ENCODE data around the gene PLA2G2E. TPM values are rescaled to one million over a fixed set of nuclear protein-coding genes. Genes with fewer than 3 reads are reported as not detected.

Gene PLA2G2E
- total RNA-seq, 1 donor from 2014 or later: not detected

GRCh38 chr1:19942088-19942487 is 18.7 kb upstream of the PLA2G2E start:
- H3K9me3 Mint-ChIP-seq (ENCODE audit: unreplicated experiment): no peaks in the 10 kb centered on the region
- DNase-seq (ENCODE audit: extremely low spot score, unreplicated experiment): no peak
- peaks cover 7% of the 10 kb centered on the region for H3K27me3 Mint-ChIP-seq (ENCODE audit: unreplicated experiment)
- H3K4me1 Mint-ChIP-seq (ENCODE audit: unreplicated experiment): no peaks in the 10 kb centered on the region
- H3K36me3 Mint-ChIP-seq (ENCODE audit: unreplicated experiment): no peaks in the 10 kb centered on the region
- no peak overlapping the region for H3K27ac Mint-ChIP-seq (ENCODE audit: unreplicated experiment)
- no peak overlapping the region for H3K4me3 Mint-ChIP-seq (ENCODE audit: unreplicated experiment)
- TF ChIP-seq, protein P1, sequence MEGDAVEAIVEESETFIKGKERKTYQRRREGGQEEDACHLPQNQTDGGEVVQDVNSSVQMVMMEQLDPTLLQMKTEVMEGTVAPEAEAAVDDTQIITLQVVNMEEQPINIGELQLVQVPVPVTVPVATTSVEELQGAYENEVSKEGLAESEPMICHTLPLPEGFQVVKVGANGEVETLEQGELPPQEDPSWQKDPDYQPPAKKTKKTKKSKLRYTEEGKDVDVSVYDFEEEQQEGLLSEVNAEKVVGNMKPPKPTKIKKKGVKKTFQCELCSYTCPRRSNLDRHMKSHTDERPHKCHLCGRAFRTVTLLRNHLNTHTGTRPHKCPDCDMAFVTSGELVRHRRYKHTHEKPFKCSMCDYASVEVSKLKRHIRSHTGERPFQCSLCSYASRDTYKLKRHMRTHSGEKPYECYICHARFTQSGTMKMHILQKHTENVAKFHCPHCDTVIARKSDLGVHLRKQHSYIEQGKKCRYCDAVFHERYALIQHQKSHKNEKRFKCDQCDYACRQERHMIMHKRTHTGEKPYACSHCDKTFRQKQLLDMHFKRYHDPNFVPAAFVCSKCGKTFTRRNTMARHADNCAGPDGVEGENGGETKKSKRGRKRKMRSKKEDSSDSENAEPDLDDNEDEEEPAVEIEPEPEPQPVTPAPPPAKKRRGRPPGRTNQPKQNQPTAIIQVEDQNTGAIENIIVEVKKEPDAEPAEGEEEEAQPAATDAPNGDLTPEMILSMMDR (IDR thresholded peaks at IDR 0.05): no peak

- no peaks in the 10 kb centered on the region for H3K36me3 Mint-ChIP-seq (ENCODE audit: unreplicated experiment)
- TF ChIP-seq, protein P1 (IDR thresholded peaks at IDR 0.05): no peak
- H3K27ac Mint-ChIP-seq (ENCODE audit: unreplicated experiment): no peak overlapping the region
- H3K9me3 Mint-ChIP-seq (ENCODE audit: unreplicated experiment): no peaks in the 10 kb centered on the region
- no peak overlapping the region for H3K4me3 Mint-ChIP-seq (ENCODE audit: unreplicated experiment)
- H3K4me1 Mint-ChIP-seq (ENCODE audit: unreplicated experiment): no peaks in the 10 kb centered on the region
- H3K27me3 Mint-ChIP-seq (ENCODE audit: unreplicated experiment): peaks cover 3% of the 10 kb centered on the region
- no peak for DNase-seq (ENCODE audit: extremely low spot score, unreplicated experiment)
Observed at GRCh38 chr1:19941206-19941568, 17.8 kb upstream of the PLA2G2E start.

DNA sequence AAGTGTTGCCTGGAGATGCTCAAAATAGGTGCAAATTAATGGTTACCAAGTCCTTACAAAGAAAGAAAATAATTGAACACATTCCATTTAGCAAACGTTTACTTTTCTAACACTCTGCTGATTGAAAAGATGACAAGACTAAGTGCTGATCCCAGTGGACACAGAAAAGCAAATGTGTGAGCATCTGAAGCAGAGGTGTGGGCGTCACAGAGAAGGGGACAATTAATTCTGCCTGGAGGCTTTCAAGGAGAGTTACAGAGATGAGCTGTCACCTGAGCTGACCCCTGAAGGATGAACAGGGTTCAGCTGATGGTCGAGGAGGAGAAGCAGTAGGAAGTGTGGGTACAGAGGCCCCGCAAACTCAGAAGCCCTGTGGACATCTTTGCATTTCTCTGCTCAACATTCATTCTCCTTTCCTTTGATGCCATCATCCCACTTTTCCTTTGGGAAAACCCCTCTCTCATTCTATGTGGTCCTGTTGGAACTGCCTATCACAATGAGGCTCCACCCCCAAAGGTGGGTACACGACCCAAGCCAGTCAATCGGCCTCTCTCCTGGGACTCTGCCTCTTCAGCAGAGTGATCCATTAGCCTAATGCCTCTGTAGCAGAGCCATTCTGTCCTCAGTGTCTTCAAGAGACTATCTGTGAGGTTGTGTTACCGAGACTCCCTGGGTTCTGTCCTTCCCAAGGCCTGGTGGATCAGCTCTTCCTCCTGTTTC is 17.2 kb upstream of the PLA2G2E start:
- DNase-seq (ENCODE audit: extremely low spot score, unreplicated experiment): no peak
- no peak overlapping the region for H3K4me3 Mint-ChIP-seq (ENCODE audit: unreplicated experiment)
- H3K36me3 Mint-ChIP-seq (ENCODE audit: unreplicated experiment): no peaks in the 10 kb centered on the region
- H3K27ac Mint-ChIP-seq (ENCODE audit: unreplicated experiment): no peak overlapping the region
- H3K27me3 Mint-ChIP-seq (ENCODE audit: unreplicated experiment): peaks cover 3% of the 10 kb centered on the region
- TF ChIP-seq, protein P1 (IDR thresholded peaks at IDR 0.05): no peak
- H3K9me3 Mint-ChIP-seq (ENCODE audit: unreplicated experiment): no peaks in the 10 kb centered on the region
- H3K4me1 Mint-ChIP-seq (ENCODE audit: unreplicated experiment): no peaks in the 10 kb centered on the region

- no peak for DNase-seq (ENCODE audit: extremely low spot score, unreplicated experiment)
- no peaks in the 10 kb centered on the region for H3K27me3 Mint-ChIP-seq (ENCODE audit: unreplicated experiment)
- no peak overlapping the region for H3K27ac Mint-ChIP-seq (ENCODE audit: unreplicated experiment)
- H3K4me3 Mint-ChIP-seq (ENCODE audit: unreplicated experiment): no peak overlapping the region
- H3K9me3 Mint-ChIP-seq (ENCODE audit: unreplicated experiment): no peaks in the 10 kb centered on the region
- H3K36me3 Mint-ChIP-seq (ENCODE audit: unreplicated experiment): no peaks in the 10 kb centered on the region
- TF ChIP-seq, protein P1 (IDR thresholded peaks at IDR 0.05): no peak
- H3K4me1 Mint-ChIP-seq (ENCODE audit: unreplicated experiment): no peaks in the 10 kb centered on the region
Observed at GRCh38 chr1:19938472-19938871, 15.1 kb upstream of the PLA2G2E start.

GRCh38 chr1:19936061-19936750 is 12.8 kb upstream of the PLA2G2E start:
- Mint-ChIP-seq H3K27ac (ENCODE audit: unreplicated experiment) (no peak overlapping the region), H3K4me1 (ENCODE audit: unreplicated experiment) (no peaks in the 10 kb centered on the region), H3K4me3 (ENCODE audit: unreplicated experiment) (no peak overlapping the region), H3K9me3 (ENCODE audit: unreplicated experiment) (no peaks in the 10 kb centered on the region), H3K36me3 (ENCODE audit: unreplicated experiment) (no peaks in the 10 kb centered on the region), H3K27me3 (ENCODE audit: unreplicated experiment) (no peaks in the 10 kb centered on the region)
- TF ChIP-seq, protein P1 (IDR thresholded peaks at IDR 0.05): no peak
- no peak for DNase-seq (ENCODE audit: extremely low spot score, unreplicated experiment)

All from osteocyte (in vitro differentiated cells).